GM04504 (cell line): ENCODE measurements around the gene SPEF1.

Experiments
- DNase-seq: peaks from one replicate; pipeline ENCODE4 v3.0.0-alpha.2; 2012; ENCODE audit warnings: low read depth

Gene SPEF1

GRCh38 chr20:3747471-3747870, 33.8 kb downstream of the SPEF1 start:
- DNase-seq, result no peak

GRCh38 chr20:3745686-3746173, 35.5 kb downstream of the SPEF1 start:
- DNase-seq, result no peak

GRCh38 chr20:3744806-3745685, 36.2 kb downstream of the SPEF1 start:
- DNase-seq, result no peak

- no peak for DNase-seq
These were observed 37.2 kb downstream of the SPEF1 start for GRCh38 chr20:3744037-3744436.

- DNase-seq, result no peak
These were observed 38.0 kb downstream of the SPEF1 start for GRCh38 chr20:3743251-3743650.

- DNase-seq, result no peak
These were observed 39.3 kb downstream of the SPEF1 start for GRCh38 chr20:3741836-3742458.

GRCh38 chr20:3740615-3741301, 40.5 kb downstream of the SPEF1 start:
- no peak for DNase-seq

GRCh38 chr20:3739926-3740451, 41.3 kb downstream of the SPEF1 start:
- DNase-seq, result no peak

- DNase-seq, result no peak
These were observed 42.0 kb downstream of the SPEF1 start for GRCh38 chr20:3739054-3739925.

GRCh38 chr20:3738111-3739053, 42.9 kb downstream of the SPEF1 start:
- no peak for DNase-seq

GRCh38 chr20:3735768-3736167, 45.5 kb downstream of the SPEF1 start:
- DNase-seq, result no peak

GRCh38 chr20:3734111-3734843, 47.0 kb downstream of the SPEF1 start:
- no peak for DNase-seq

- no peak for DNase-seq
These were observed 47.9 kb downstream of the SPEF1 start for GRCh38 chr20:3733119-3733995.

- no peak for DNase-seq
These were observed 48.7 kb downstream of the SPEF1 start, which contains the start of gene HSPA12B for GRCh38 chr20:3732327-3733118. TSS of gene HSPA12B (plus strand) at chr20:3732685. CDS start at chr20:3738675, 5,990 bp downstream.

GRCh38 chr20:3731944-3732326, 49.3 kb downstream of the SPEF1 start:
- no peak for DNase-seq

GRCh38 chr20:3730803-3731672, 50.2 kb downstream of the SPEF1 start:
- DNase-seq, result no peak
